GM12891 (cell line): Measurements from ENCODE around the gene LFNG.

Source experiments
- POLR2A ChIP-seq: IDR thresholded peaks from 2 replicates; pipeline ENCODE4 v1.6.1; 2011; ENCODE audit warnings: low read depth, low read length, control low read depth
- POLR2AphosphoS5 ChIP-seq: IDR thresholded peaks from 2 replicates; pipeline ENCODE4 v1.6.1; 2011; ENCODE audit warnings: low read depth, low read length, control low read depth
- POU2F2 ChIP-seq: IDR thresholded peaks from 2 replicates; pipeline ENCODE4 v1.6.1; 2011; ENCODE audit warnings: low read depth, mild to moderate bottlenecking, control low read depth, low read length, moderate library complexity
- SPI1 ChIP-seq: IDR thresholded peaks from 2 replicates; pipeline ENCODE4 v1.6.1; 2011; ENCODE audit warnings: low read depth, low read length, control low read depth
- TAF1 ChIP-seq: IDR thresholded peaks from 2 replicates; pipeline ENCODE4 v1.6.1; 2011; ENCODE audit warnings: low read depth, low read length, control low read depth

- TF ChIP-seq SPI1 (no peak), POLR2A (no peak), POLR2AphosphoS5 (no peak), TAF1 (no peak), POU2F2 (no peak)
Measured at GRCh38 chr7:2499181-2499580, 20.4 kb upstream of the LFNG start.
